ENCODE measurements around the gene SPECC1L.

Gene SPECC1L

DNA sequence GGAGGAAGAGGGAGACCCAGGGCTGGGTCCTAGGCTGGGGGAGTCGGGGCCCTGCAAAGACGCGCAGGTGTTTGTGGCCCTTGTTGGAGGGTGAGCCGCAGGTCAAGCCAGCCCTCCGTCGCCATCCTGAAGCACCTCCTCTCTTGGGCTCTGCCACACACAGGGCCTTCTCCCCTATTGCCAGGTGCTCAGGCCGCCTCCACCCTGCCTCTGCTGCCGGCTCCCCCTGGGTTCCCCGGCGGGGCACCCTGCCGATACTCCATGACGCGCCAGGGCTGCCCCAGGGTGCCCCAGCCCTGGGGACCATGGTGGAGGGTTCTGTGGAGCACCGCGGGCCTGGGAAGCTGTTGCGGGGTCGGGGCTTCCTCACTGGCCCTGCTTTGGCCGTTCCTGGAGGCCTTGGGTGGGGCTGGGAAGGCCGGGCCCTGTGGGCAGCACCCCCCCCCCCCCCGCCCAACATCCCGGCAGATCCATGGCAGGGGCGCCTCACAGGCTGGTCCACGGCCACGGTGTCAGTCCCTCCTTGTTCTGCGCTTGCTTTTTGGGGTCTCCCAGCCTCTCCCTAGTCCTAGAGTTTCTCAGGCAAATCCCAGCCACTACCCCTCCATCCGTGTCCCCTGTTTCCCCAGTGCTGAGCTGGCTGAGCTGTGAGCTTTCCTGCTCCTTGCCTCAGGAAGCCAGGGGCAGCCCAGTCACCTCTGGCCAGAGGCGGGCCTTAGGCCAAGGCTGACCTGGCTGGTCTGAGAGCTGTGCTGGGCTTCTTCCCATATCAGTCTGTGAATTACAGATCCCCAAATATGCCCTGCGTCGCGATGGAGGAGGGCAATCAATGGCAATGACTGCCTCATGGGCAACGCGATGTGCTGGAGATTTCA lies 154.5 kb downstream of the SPECC1L start:
- H3K27ac ChIP-seq: peak overlapping the region; percentile 6 to 43
- no peak for DNase-seq

DNA sequence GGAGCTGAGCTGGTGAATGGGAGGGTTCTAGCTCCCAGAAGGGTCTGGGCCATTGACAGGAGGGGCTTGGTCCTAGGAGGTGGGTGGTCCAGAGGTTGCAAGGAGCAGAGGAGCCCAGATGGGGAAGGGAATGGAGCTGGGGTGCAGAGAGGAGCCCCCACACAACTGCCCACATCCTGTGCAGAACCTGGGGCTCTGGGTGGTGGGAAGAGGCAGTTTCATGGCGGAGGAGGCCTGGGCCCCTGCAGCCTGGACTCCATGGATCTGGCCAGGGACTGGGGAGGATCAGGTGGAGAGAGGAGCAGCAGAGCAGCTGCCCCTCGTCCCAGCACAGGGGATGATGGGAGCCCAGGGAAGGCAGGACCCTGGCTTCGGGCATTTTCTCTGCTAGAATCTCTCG lies 155.8 kb downstream of the SPECC1L start:
- DNase-seq: no peak
- TF ChIP-seq, protein P1, sequence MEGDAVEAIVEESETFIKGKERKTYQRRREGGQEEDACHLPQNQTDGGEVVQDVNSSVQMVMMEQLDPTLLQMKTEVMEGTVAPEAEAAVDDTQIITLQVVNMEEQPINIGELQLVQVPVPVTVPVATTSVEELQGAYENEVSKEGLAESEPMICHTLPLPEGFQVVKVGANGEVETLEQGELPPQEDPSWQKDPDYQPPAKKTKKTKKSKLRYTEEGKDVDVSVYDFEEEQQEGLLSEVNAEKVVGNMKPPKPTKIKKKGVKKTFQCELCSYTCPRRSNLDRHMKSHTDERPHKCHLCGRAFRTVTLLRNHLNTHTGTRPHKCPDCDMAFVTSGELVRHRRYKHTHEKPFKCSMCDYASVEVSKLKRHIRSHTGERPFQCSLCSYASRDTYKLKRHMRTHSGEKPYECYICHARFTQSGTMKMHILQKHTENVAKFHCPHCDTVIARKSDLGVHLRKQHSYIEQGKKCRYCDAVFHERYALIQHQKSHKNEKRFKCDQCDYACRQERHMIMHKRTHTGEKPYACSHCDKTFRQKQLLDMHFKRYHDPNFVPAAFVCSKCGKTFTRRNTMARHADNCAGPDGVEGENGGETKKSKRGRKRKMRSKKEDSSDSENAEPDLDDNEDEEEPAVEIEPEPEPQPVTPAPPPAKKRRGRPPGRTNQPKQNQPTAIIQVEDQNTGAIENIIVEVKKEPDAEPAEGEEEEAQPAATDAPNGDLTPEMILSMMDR (IDR thresholded peaks at IDR 0.05): no peak
- Histone ChIP-seq H3K4me3 (no peak overlapping the region), H3K4me1 (peaks cover 0 to 39% (median 25%) of the 10 kb centered on the region in 4 donors), H3K36me3 (no peaks in the 10 kb centered on the region), H3K27me3 (peaks cover 0 to 2% of the 10 kb centered on the region in 2 donors), H3K27ac (no peak overlapping the region), H3K9me3 (no peaks in the 10 kb centered on the region)
- intact Hi-C loops (cut with DNase I; ENCODE audit: low total_unique reads): loop anchor here (10.0 kb wide), 1 partner anchor 102 kb away; no protein-coding TSS in a partner anchor

More for the DNA sequence above, 154.5 kb downstream of the SPECC1L start:
- H3K9me3 ChIP-seq: no peaks in the 10 kb centered on the region
- peaks cover 0 to 2% of the 10 kb centered on the region in 2 donors for H3K27me3 ChIP-seq
- H3K36me3 ChIP-seq: no peaks in the 10 kb centered on the region
- H3K4me3 ChIP-seq: peak overlapping the region; percentile 54 to 68
- TF ChIP-seq, protein P1 (IDR thresholded peaks at IDR 0.05): no peak
- peaks cover 0 to 38% (median 28%) of the 10 kb centered on the region in 4 donors for H3K4me1 ChIP-seq
- intact Hi-C loops (cut with DNase I; ENCODE audit: low total_unique reads): loop anchor here (5.0 to 10.0 kb wide), 2 partner anchors 72 to 100 kb away; partner anchors contain the start of gene UPB1

DNA sequence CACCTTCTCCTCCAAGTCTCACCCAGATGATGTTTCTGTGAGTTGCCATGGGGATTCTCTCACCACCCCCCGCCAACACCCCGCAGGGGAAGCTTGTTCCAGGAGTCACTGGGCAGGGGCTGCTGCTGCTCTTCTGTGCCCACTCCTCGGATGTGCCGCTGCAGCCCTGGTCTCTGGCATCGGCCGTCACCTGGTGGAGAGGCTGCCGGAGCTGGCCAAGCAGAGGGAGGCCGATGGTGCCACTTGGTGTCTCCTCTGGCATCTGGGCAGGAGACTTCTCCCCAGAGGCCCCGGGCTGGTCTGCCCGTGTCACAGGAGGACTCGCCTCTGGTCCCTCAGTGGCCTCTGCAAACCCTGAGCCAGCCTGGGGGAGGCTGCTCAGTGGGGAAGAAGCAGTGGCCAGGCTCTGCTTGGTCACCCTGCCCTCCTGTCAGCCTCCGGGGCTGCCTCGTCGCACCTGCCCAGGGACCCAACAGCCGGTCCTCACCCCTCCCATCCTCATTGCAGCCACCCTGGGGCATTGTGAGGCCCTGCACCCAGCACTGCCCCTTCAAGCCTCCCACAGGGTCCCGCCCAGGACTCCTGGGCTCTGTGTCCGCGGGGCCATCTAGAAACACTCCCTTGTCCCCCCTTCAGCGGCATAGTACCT lies 156.3 kb downstream of the SPECC1L start:
- no peak for DNase-seq
- H3K36me3 ChIP-seq: no peaks in the 10 kb centered on the region
- TF ChIP-seq, protein P1 (IDR thresholded peaks at IDR 0.05): no peak
- H3K4me1 ChIP-seq: peaks cover 0 to 41% (median 26%) of the 10 kb centered on the region in 4 donors
- intact Hi-C loops (cut with DNase I; ENCODE audit: low total_unique reads): loop anchor here (10.0 kb wide), 1 partner anchor 102 kb away; no protein-coding TSS in a partner anchor
- H3K4me3 ChIP-seq: no peak overlapping the region
- H3K27ac ChIP-seq: no peak overlapping the region
- H3K27me3 ChIP-seq: peaks cover 0 to 2% of the 10 kb centered on the region in 2 donors
- no peaks in the 10 kb centered on the region for H3K9me3 ChIP-seq

DNA sequence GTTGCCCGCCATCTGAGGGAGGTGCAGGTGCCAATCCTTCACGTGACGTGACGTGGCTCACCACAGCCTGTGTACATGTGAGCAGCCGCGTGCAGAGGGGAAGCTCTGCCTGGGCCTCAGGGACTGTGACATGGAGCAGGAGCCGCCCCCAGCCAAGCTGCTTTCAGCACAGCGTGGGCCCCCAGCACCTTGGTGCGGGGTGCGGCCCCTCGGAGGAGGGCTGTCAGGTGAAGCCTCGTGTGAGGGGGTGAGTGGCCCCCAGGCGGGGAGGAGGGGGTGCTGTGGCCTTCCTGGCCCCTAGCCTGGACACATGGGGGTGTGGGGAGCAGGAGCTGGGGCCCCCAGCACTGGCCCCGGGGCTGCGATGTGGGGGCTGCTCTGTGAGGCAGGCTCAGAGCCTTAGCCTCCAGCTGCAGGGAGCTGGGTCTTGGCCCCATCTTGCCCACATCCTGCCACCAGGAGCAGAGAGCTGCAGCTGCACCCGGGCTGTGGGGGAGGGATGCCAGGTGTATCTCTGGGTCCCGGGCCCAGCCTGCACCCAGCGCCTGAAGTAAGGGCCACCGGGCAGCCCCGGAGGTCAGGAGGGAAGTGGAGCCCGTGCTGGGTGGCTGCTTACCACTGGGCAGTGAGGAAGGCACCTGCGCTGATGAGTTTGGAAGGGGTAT lies 157.0 kb downstream of the SPECC1L start, which contains the start of gene ADORA2A:
TSS of gene ADORA2A (plus strand) at position 100 of the 665 bp plus-strand sequence. CDS start 5,806 bp downstream, outside the sequence.
- H3K9me3 ChIP-seq: no peaks in the 10 kb centered on the region
- H3K27ac ChIP-seq: no peak within 1 kb of the TSS
- H3K4me3 ChIP-seq: no peak within 1 kb of the TSS
- DNase-seq: no peak
- intact Hi-C loops (cut with DNase I; ENCODE audit: low total_unique reads): loop anchor here (10.0 kb wide), 1 partner anchor 103 kb away; no protein-coding TSS in a partner anchor
- H3K4me1 ChIP-seq: peaks cover 0 to 48% (median 31%) of the 10 kb centered on the region in 4 donors
- peaks cover 0 to 2% of the 10 kb centered on the region in 2 donors for H3K27me3 ChIP-seq
- no peaks in the 10 kb centered on the region for H3K36me3 ChIP-seq
- TF ChIP-seq, protein P1 (IDR thresholded peaks at IDR 0.05): no peak
